Gastrocnemius medialis (tissue), 4 donors: ENCODE data around the gene HUWE1.

Source experiments
- POLR2A ChIP-seq, 2 donors: fragments of 450-650 bp; IDR thresholded peaks; one replicate each; pipeline ENCODE4 v1.6.1; 2017; ENCODE audit warnings: antibody characterized with exemption in 2 of 2, mild to moderate bottlenecking in 2 of 2, moderate library complexity in 2 of 2
- TF ChIP-seq, protein P1 (sequence below), 5 experiments: fragments of 450-650 bp in 3 of 5; fragments of 200-600 bp in 2 of 5; sonication (generic) in 2 of 5; IDR thresholded peaks in 4 of 5; conservative IDR thresholded peaks in 1 of 5; 1 replicate in 4 of 5; 2 replicates in 1 of 5; pipeline ENCODE4 v1.5.1; 2016 to 2019; ENCODE audit warnings: antibody characterized with exemption in 5 of 5, mild to moderate bottlenecking in 3 of 5, moderate library complexity in 3 of 5

DNA sequence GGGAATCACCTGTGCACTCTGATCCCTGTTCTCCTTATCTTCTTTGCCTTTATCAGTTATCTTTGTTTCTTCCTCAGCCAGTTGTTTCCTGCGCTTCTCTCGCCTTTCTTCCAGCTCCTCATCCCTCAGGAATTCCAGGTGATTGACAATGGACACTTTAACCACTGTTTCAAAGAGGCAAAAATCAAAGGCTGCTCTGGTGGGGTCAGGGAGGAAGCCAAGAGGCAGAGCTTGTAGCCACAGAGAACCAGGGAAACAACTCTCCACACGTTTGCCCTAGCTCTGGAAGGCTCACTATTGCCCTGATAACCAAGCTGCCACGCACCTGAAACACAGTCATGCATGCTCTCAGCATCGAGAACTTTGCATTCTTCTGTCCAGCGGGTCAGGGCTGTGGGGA is 127.9 kb downstream of the HUWE1 start:
- TF ChIP-seq, protein P1, sequence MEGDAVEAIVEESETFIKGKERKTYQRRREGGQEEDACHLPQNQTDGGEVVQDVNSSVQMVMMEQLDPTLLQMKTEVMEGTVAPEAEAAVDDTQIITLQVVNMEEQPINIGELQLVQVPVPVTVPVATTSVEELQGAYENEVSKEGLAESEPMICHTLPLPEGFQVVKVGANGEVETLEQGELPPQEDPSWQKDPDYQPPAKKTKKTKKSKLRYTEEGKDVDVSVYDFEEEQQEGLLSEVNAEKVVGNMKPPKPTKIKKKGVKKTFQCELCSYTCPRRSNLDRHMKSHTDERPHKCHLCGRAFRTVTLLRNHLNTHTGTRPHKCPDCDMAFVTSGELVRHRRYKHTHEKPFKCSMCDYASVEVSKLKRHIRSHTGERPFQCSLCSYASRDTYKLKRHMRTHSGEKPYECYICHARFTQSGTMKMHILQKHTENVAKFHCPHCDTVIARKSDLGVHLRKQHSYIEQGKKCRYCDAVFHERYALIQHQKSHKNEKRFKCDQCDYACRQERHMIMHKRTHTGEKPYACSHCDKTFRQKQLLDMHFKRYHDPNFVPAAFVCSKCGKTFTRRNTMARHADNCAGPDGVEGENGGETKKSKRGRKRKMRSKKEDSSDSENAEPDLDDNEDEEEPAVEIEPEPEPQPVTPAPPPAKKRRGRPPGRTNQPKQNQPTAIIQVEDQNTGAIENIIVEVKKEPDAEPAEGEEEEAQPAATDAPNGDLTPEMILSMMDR (IDR thresholded peaks at IDR 0.05 in 4 of 5, conservative IDR thresholded peaks at IDR 0.05 in 1 of 5), result no peak
- TF ChIP-seq POLR2A (IDR thresholded peaks at IDR 0.05), result no peak
